HTR-8/SVneo (cell line): Measurements from ENCODE around the gene ZNF274.
"Not testable (repeated sequence)": the region's sequence is repeated elsewhere in the genome, so short reads cannot be mapped to it uniquely, and the experiment has no call there.

ENCODE experiments used
- DNase-seq: peaks from one replicate; pipeline ENCODE4 v3.0.0; 2011; ENCODE audit warnings: low spot score, mixed read lengths; ENCODE audit not compliant: insufficient read length
- FAIRE-seq: peaks from 2 replicates; lab custom pipeline; 2011; peaks lifted over from hg19 to GRCh38; lab: Jason Lieb, UNC

Gene ZNF274

GRCh38 chr19:58209577-58209976, 26.7 kb downstream of the ZNF274 start:
- DNase-seq, result no peak
- FAIRE-seq, result no peak

GRCh38 chr19:58212336-58213074, 29.6 kb downstream of the ZNF274 start:
- no peak for FAIRE-seq
- DNase-seq, result no peak

GRCh38 chr19:58213075-58213369, 30.2 kb downstream of the ZNF274 start:
- FAIRE-seq, result no peak
- DNase-seq, result no peak

GRCh38 chr19:58217069-58217481, 34.2 kb downstream of the ZNF274 start:
- DNase-seq (no peak), FAIRE-seq (no peak)

- FAIRE-seq (no peak), DNase-seq (no peak)
These were observed 34.9 kb downstream of the ZNF274 start for GRCh38 chr19:58217607-58218391.

GRCh38 chr19:58218899-58219298, 36.0 kb downstream of the ZNF274 start:
- DNase-seq (no peak), FAIRE-seq (no peak)

GRCh38 chr19:58227964-58228584, 45.2 kb downstream of the ZNF274 start:
- DNase-seq, result peak; percentile 13
- FAIRE-seq, result no peak

GRCh38 chr19:58228585-58229254, 45.9 kb downstream of the ZNF274 start, which contains the start of gene ZNF544:
ZNF544 (plus strand) TSS chr19:58228914; CDS start chr19:58244024, 15,110 bp downstream.
- peak; percentile 81 for DNase-seq
- FAIRE-seq, result peak; percentile 82

- DNase-seq (peak; percentile 54), FAIRE-seq (no peak)
These were observed 46.4 kb downstream of the ZNF274 start for GRCh38 chr19:58229255-58229639.

GRCh38 chr19:58237324-58237723, 54.5 kb downstream of the ZNF274 start:
- DNase-seq, result no peak
- no peak for FAIRE-seq

GRCh38 chr19:58243351-58243750, 60.5 kb downstream of the ZNF274 start:
- FAIRE-seq, result no peak
- DNase-seq, result no peak

GRCh38 chr19:58248886-58249285, 66.0 kb downstream of the ZNF274 start:
- no peak for DNase-seq
- FAIRE-seq, result no peak

GRCh38 chr19:58252102-58252685, 69.3 kb downstream of the ZNF274 start:
- DNase-seq, result no peak
- no peak for FAIRE-seq

- not testable (repeated sequence) for FAIRE-seq, DNase-seq
These were observed 75.4 kb downstream of the ZNF274 start for GRCh38 chr19:58258259-58258658.

- no peak for DNase-seq
- no peak for FAIRE-seq
These were observed 78.7 kb downstream of the ZNF274 start for GRCh38 chr19:58261600-58261967.

GRCh38 chr19:58261968-58262921, 79.4 kb downstream of the ZNF274 start:
- DNase-seq (no peak), FAIRE-seq (no peak)

- DNase-seq (no peak), FAIRE-seq (no peak)
These were observed 80.0 kb downstream of the ZNF274 start for GRCh38 chr19:58262922-58263296.
